ENCODE data around the gene GMCL1. TPM values are rescaled to one million over a fixed set of nuclear protein-coding genes. Genes with fewer than 3 reads are reported as not detected.

The GMCL1 gene
- total RNA-seq, 2 experiments from 2014 or later: 29.7 to 29.8 TPM

DNA sequence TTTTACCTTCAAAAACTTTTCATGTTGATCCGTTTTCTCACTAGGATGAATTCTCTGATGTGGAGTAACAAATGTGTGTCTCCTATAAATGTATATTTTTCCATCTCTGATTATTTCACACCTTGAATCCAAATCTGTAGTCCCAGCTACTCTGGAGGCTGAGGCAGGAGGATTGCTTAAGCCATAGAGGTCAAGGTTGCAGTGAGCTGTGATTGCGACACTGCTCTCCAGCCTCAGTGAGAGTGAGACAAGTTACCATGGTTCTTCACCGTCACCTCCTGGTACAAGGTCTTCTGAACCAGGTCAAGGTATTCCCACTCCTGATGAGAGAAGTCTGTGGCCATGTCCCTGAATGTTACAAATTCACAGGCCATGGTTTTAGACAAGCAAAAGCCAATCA, 15.1 kb downstream of the GMCL1 start:
- Histone ChIP-seq H3K4me1 (ENCODE audit: insufficient read depth, low read length) (no peaks in the 10 kb centered on the region), H3K4me3 (ENCODE audit: low read length) (no peak overlapping the region), H3K36me3 (ENCODE audit: insufficient read depth, low read length) (peaks cover 56% of the 10 kb centered on the region), H3K27ac (ENCODE audit: low read depth in 1 of 2, low read length in 2 of 2) (no peak overlapping the region), H3K27me3 (ENCODE audit: control insufficient read depth in 1 of 2, insufficient read depth in 2 of 2, low read length in 2 of 2) (no peaks in the 10 kb centered on the region), H3K9me3 (ENCODE audit: control insufficient read depth in 1 of 2, insufficient read depth in 1 of 2, low read length in 2 of 2) (no peaks in the 10 kb centered on the region)
- Mint-ChIP-seq H3K27ac (no peak overlapping the region), H3K9me3 (no peaks in the 10 kb centered on the region), H3K4me1 (ENCODE audit: low read depth) (no peaks in the 10 kb centered on the region), H3K4me3 (no peak overlapping the region), H3K27me3 (no peaks in the 10 kb centered on the region), H3K36me3 (ENCODE audit: low read depth) (peaks cover 71% of the 10 kb centered on the region)
- POLR2A ChIA-PET: no interaction called here
- ATAC-seq (ENCODE audit: poor library complexity): no peak
- no peak for TF ChIP-seq CTCF (IDR thresholded peaks at IDR 0.05)
- DNase-seq: no peak
- CTCF ChIA-PET: no interaction called here
- intact Hi-C loops (cut with DNase I, micrococcal nuclease): no loop called here

DNA sequence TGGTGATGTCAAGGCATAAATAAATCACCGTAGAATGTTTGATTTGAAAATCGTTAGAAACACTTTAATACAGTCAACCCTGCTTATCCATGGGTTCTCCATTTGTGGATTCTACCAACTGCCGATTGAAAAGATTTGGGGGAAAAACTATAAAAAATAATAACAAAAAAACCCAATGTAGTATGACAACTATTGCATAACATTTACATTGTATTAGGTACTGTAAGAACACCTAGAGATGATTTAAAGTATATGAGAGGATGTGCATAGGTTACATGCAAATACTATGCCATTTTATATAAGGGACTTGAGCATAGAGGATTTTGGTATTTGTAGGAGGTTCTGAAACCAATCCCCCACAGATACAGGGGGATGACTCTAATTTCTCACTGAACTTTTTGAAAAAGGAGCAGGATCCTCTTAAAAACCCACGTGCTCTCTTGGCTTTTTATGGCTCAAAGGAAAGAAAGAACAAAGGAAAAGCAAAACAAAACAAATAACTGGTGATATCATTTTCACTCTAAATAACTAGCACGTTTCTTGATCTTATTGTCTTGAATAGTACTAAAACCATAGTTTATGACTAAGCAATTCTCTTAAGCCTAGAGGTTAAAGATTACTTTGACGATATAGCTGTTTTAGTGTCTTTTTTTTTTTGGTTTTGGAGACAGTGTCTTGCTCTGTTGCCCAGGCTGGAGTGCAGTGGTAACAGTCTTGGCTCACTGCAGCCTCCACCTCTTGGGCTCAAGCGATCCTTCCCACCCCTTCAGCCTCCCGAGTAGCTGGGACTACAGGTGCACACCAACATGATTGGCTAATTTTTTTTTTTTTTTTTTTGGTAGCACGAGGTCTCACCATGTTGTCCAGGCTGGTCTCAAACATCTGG, 17.0 kb downstream of the GMCL1 start:
- ChIA-PET POLR2A (no interaction called here), CTCF (no interaction called here)
- H3K27me3 ChIP-seq (ENCODE audit: control insufficient read depth in 1 of 2, insufficient read depth in 2 of 2, low read length in 2 of 2): no peaks in the 10 kb centered on the region
- no peak for TF ChIP-seq CTCF (IDR thresholded peaks at IDR 0.05)
- DNase-seq (no peak), ATAC-seq (ENCODE audit: poor library complexity) (no peak)
- Mint-ChIP-seq H3K27ac (no peak overlapping the region), H3K27me3 (no peaks in the 10 kb centered on the region), H3K4me3 (no peak overlapping the region), H3K4me1 (ENCODE audit: low read depth) (no peaks in the 10 kb centered on the region), H3K9me3 (no peaks in the 10 kb centered on the region), H3K36me3 (ENCODE audit: low read depth) (peaks cover 74% of the 10 kb centered on the region)
- intact Hi-C loops (cut with DNase I, micrococcal nuclease): no loop called here
- no peak overlapping the region for H3K4me3 ChIP-seq (ENCODE audit: low read length)
- H3K27ac ChIP-seq (ENCODE audit: low read depth in 1 of 2, low read length in 2 of 2): no peak overlapping the region
- H3K36me3 ChIP-seq (ENCODE audit: insufficient read depth, low read length): peaks cover 55% of the 10 kb centered on the region
- no peaks in the 10 kb centered on the region for H3K4me1 ChIP-seq (ENCODE audit: insufficient read depth, low read length)
- no peaks in the 10 kb centered on the region for H3K9me3 ChIP-seq (ENCODE audit: control insufficient read depth in 1 of 2, insufficient read depth in 1 of 2, low read length in 2 of 2)

DNA sequence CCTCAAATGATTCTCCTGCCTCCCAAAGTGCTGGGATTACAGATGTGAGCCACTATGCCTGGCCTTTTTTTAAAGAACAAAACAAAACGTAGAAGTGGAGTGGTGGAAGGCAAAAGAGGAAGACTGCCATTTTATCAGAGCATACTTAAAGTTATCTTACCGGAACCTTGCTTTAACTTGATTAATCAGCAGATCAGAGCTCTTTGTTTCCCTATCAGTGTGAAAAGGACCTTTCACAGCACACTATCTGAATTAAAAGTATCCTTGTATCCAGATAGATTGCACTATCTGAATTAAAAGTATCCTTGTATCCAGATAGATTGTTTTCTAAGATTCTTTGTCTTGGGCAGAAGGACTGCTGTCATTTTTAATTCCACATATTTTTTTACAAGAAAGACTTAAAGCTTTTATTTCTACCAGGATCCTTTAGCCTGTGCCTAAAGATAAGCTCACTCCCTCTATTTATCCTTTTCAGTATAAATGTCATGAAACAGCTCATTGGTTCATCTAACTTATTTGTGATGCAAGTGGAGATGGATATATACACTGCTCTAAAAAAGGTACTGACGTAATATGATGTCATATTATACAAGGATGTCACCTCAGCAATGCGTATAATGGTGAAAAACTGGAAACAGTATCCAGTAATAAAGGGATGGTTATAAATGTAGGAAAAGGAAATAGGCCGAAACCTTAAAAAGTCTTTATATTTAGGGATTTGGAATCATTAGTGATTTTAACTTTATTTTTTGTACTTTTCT, 17.8 kb downstream of the GMCL1 start:
- ATAC-seq (ENCODE audit: poor library complexity) (no peak), DNase-seq (no peak)
- H3K9me3 ChIP-seq (ENCODE audit: control insufficient read depth in 1 of 2, insufficient read depth in 1 of 2, low read length in 2 of 2): no peaks in the 10 kb centered on the region
- TF ChIP-seq CTCF (IDR thresholded peaks at IDR 0.05): no peak
- intact Hi-C loops (cut with DNase I, micrococcal nuclease): no loop called here
- H3K36me3 Mint-ChIP-seq (ENCODE audit: low read depth): peaks cover 74% of the 10 kb centered on the region
- no peak overlapping the region for H3K4me3 Mint-ChIP-seq
- H3K27ac Mint-ChIP-seq: no peak overlapping the region
- H3K4me1 Mint-ChIP-seq (ENCODE audit: low read depth): no peaks in the 10 kb centered on the region
- no peaks in the 10 kb centered on the region for H3K4me1 ChIP-seq (ENCODE audit: insufficient read depth, low read length)
- no peak overlapping the region for H3K27ac ChIP-seq (ENCODE audit: low read depth in 1 of 2, low read length in 2 of 2)
- POLR2A ChIA-PET: interaction anchor here (0.6 to 0.7 kb wide), 2 partner anchors 8 to 1257 kb away, joined by 3 read pairs; no protein-coding TSS in a partner anchor
- H3K27me3 ChIP-seq (ENCODE audit: control insufficient read depth in 1 of 2, insufficient read depth in 2 of 2, low read length in 2 of 2): no peaks in the 10 kb centered on the region
- H3K27me3 Mint-ChIP-seq: no peaks in the 10 kb centered on the region
- H3K4me3 ChIP-seq (ENCODE audit: low read length): no peak overlapping the region
- no peaks in the 10 kb centered on the region for H3K9me3 Mint-ChIP-seq
- CTCF ChIA-PET: no interaction called here
- peaks cover 54% of the 10 kb centered on the region for H3K36me3 ChIP-seq (ENCODE audit: insufficient read depth, low read length)

All from CD4-positive, alpha-beta T cell (primary cell).